Panc1 (cell line): ENCODE data around the gene SQOR.
"Not testable (repeated sequence)": the region's sequence is repeated elsewhere in the genome, so short reads cannot be mapped to it uniquely, and the experiment has no call there.

ENCODE experiments used
- POLR2AphosphoS5 ChIP-seq: IDR thresholded peaks from 2 replicates; pipeline ENCODE4 v1.6.1; 2012; ENCODE audit warnings: mild to moderate bottlenecking, low read depth, low read length, moderate library complexity
- SIN3A ChIP-seq: IDR thresholded peaks from 2 replicates; pipeline ENCODE4 v1.6.1; 2012; ENCODE audit warnings: low read depth, mild to moderate bottlenecking, low read length, moderate library complexity, borderline replicate concordance; ENCODE audit not compliant: insufficient read depth
- TCF7L2 ChIP-seq: IDR thresholded peaks from 2 replicates; pipeline ENCODE4 v1.6.1; 2011; ENCODE audit warnings: mild to moderate bottlenecking, low read depth, low read length, inconsistent platforms
- TF ChIP-seq, protein P1 (sequence below): fragments of 450-650 bp; IDR thresholded peaks from 2 replicates; pipeline ENCODE4 v1.5.1; 2017; ENCODE audit warnings: mild to moderate bottlenecking

DNA sequence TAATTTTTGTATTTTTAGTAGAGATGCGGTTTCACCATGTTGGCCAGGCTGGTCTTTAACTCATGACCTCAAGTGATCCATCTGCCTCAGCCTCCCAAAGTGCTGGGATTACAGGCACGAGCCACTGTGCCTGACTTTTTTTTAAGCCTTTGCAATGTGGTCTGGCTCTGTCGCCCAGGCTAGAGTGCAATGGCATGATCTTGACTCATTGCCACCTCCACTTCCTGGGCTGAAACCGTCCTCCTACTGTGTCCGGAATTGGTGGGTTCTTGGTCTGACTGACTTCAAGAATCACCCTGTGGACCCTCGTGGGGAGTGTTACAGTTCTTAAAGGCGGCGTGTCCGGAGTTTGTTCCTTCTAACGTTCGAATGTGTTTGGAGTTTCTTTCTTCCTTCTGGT lies 15.2 kb downstream of the SQOR start:
- TF ChIP-seq, protein P1, sequence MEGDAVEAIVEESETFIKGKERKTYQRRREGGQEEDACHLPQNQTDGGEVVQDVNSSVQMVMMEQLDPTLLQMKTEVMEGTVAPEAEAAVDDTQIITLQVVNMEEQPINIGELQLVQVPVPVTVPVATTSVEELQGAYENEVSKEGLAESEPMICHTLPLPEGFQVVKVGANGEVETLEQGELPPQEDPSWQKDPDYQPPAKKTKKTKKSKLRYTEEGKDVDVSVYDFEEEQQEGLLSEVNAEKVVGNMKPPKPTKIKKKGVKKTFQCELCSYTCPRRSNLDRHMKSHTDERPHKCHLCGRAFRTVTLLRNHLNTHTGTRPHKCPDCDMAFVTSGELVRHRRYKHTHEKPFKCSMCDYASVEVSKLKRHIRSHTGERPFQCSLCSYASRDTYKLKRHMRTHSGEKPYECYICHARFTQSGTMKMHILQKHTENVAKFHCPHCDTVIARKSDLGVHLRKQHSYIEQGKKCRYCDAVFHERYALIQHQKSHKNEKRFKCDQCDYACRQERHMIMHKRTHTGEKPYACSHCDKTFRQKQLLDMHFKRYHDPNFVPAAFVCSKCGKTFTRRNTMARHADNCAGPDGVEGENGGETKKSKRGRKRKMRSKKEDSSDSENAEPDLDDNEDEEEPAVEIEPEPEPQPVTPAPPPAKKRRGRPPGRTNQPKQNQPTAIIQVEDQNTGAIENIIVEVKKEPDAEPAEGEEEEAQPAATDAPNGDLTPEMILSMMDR, result not testable (repeated sequence)
- TF ChIP-seq POLR2AphosphoS5, SIN3A, TCF7L2: not testable (repeated sequence)
